Keratinocyte (primary cell): Measurements from ENCODE around the gene ZNF492. TPM values are rescaled to one million over a fixed set of nuclear protein-coding genes. Genes with fewer than 3 reads are reported as not detected.

ENCODE experiments used
- DNase-seq: peaks from one replicate; pipeline ENCODE4 v3.0.0-alpha.2; 2011; ENCODE audit warnings: low read depth, missing footprints, low spot score
- FAIRE-seq: peaks from 2 replicates; lab custom pipeline; 2011; peaks lifted over from hg19 to GRCh38; lab: Jason Lieb, UNC
- H2AFZ ChIP-seq: 2 replicates; pipeline ENCODE4 v1.6.0; 2012; ENCODE audit warnings: low read length, control low read depth, inconsistent platforms; ENCODE audit not compliant: control insufficient read depth
- H3K27ac ChIP-seq: 2 replicates; pipeline ENCODE4 v1.5.1; 2011; ENCODE audit warnings: low read length; ENCODE audit not compliant: control insufficient read depth, insufficient read depth
- H3K27me3 ChIP-seq: 3 replicates; pipeline ENCODE4 v1.6.0; 2011; ENCODE audit warnings: low read length; ENCODE audit not compliant: control insufficient read depth, insufficient read depth; ENCODE audit errors: extremely low read depth
- H3K36me3 ChIP-seq, 2 experiments: 2 replicates in 1 of 2; 3 replicates in 1 of 2; pipeline ENCODE4 v1.5.1; 2011; ENCODE audit warnings: low read length in 2 of 2, mild to moderate bottlenecking in 1 of 2; ENCODE audit not compliant: control insufficient read depth in 2 of 2, insufficient read depth in 2 of 2; ENCODE audit errors: extremely low read depth in 1 of 2
- H3K4me1 ChIP-seq: 3 replicates; pipeline ENCODE4 v1.5.1; 2011; ENCODE audit warnings: low read length; ENCODE audit not compliant: control insufficient read depth, insufficient read depth; ENCODE audit errors: extremely low read depth
- H3K4me2 ChIP-seq: 3 replicates; pipeline ENCODE4 v1.6.0; 2011; ENCODE audit warnings: low read depth, low read length; ENCODE audit not compliant: control insufficient read depth, insufficient read depth; ENCODE audit errors: extremely low read depth
- H3K4me3 ChIP-seq, 3 experiments: fragments of 200-600 bp in 1 of 3; sonication (generic) in 1 of 3; 2 replicates in 2 of 3; 3 replicates in 1 of 3; pipeline ENCODE4 v1.5.1; 2011 to 2016; ENCODE audit warnings: low read length in 3 of 3, mild to moderate bottlenecking in 3 of 3, control low read depth in 2 of 3, inconsistent platforms in 1 of 3, low read depth in 1 of 3, mixed read lengths in 1 of 3, mixed run types in 1 of 3, moderate library complexity in 1 of 3; ENCODE audit not compliant: control insufficient read depth in 2 of 3, insufficient read depth in 2 of 3; ENCODE audit errors: extremely low read depth in 1 of 3
- H3K79me2 ChIP-seq: 2 replicates; pipeline ENCODE4 v1.6.0; 2012; ENCODE audit warnings: low read length; ENCODE audit not compliant: control insufficient read depth, insufficient read depth
- H3K9ac ChIP-seq: 3 replicates; pipeline ENCODE4 v1.6.0; 2011; ENCODE audit warnings: low read length; ENCODE audit not compliant: control insufficient read depth, insufficient read depth; ENCODE audit errors: extremely low read depth
- H3K9me1 ChIP-seq: 3 replicates; pipeline ENCODE4 v1.6.0; 2011; ENCODE audit warnings: low read length; ENCODE audit not compliant: control insufficient read depth, insufficient read depth; ENCODE audit errors: extremely low read depth
- H3K9me3 ChIP-seq: 2 replicates; pipeline ENCODE4 v1.5.1; 2012; ENCODE audit warnings: low read depth, low read length; ENCODE audit not compliant: control insufficient read depth
- H4K20me1 ChIP-seq: 3 replicates; pipeline ENCODE4 v1.6.0; 2011; ENCODE audit warnings: low read length; ENCODE audit not compliant: control insufficient read depth, insufficient read depth; ENCODE audit errors: extremely low read depth
- EZH2 ChIP-seq: IDR thresholded peaks from one replicate; pipeline ENCODE4 v1.6.1; 2012; ENCODE audit warnings: inconsistent platforms, mild to moderate bottlenecking, low read length, moderate library complexity
- dilution Hi-C: fragments of 300-500 bp; cut with MboI; formaldehyde crosslinking; loops from one replicate; pipeline ENCODE4 v1.7.0; 2020; ENCODE audit warnings: low sequenced_read_pairs; ENCODE audit not compliant: extremely low pct_ligation_motif_present
- polyA plus RNA-seq, 5 experiments: library from polyadenylated mRNA; depleted of rRNA in 3 of 5; stranded (reverse) in 3 of 5; stranded (forward) in 1 of 5; unstranded in 1 of 5; fragments of >200 nt; gene quantifications; 1 replicate in 1 of 5; 2 replicates in 3 of 5; 3 replicates in 1 of 5; pipeline versions ENCODE4 v1.2.1 to v1.2.3, GENCODE V29; 2011 to 2012; ENCODE audit warnings: missing spikeins in 2 of 5, low read depth in 1 of 5, low replicate concordance in 1 of 5
- TF ChIP-seq, protein P1 (sequence below), 3 experiments: IDR thresholded peaks in 1 of 3; conservative IDR thresholded peaks in 1 of 3; optimal IDR thresholded peaks in 1 of 3; 2 replicates in 2 of 3; 3 replicates in 1 of 3; pipeline versions ENCODE3 to v1.5.1; 2011; ENCODE audit warnings: low read length in 3 of 3, mild to moderate bottlenecking in 3 of 3, moderate library complexity in 2 of 3, control low read depth in 1 of 3, inconsistent platforms in 1 of 3; ENCODE audit not compliant: insufficient read depth in 2 of 3; ENCODE audit errors: extremely low read depth in 1 of 3

ZNF492 gene
- polyA plus RNA-seq, 1 donor (not counting 4 experiments of a cell fraction or from before 2014, with no cell fraction given), result 0.43 TPM

GRCh38 chr19:22610121-22610520 lies 24.0 kb upstream of the ZNF492 start:
- DNase-seq (no peak), FAIRE-seq (no peak)
- Histone ChIP-seq H3K27ac (no peak overlapping the region), H3K4me2 (no peak overlapping the region), H3K4me1 (no peaks in the 10 kb centered on the region), H3K9me1 (no peaks in the 10 kb centered on the region), H4K20me1 (no peaks in the 10 kb centered on the region), H3K27me3 (no peaks in the 10 kb centered on the region), H3K4me3 (no peak overlapping the region), H3K9me3 (peaks cover 4% of the 10 kb centered on the region), H3K79me2 (no peaks in the 10 kb centered on the region), H3K36me3 (no peaks in the 10 kb centered on the region), H3K9ac (no peak overlapping the region), H2AFZ (no peak overlapping the region)
- TF ChIP-seq, protein P1, sequence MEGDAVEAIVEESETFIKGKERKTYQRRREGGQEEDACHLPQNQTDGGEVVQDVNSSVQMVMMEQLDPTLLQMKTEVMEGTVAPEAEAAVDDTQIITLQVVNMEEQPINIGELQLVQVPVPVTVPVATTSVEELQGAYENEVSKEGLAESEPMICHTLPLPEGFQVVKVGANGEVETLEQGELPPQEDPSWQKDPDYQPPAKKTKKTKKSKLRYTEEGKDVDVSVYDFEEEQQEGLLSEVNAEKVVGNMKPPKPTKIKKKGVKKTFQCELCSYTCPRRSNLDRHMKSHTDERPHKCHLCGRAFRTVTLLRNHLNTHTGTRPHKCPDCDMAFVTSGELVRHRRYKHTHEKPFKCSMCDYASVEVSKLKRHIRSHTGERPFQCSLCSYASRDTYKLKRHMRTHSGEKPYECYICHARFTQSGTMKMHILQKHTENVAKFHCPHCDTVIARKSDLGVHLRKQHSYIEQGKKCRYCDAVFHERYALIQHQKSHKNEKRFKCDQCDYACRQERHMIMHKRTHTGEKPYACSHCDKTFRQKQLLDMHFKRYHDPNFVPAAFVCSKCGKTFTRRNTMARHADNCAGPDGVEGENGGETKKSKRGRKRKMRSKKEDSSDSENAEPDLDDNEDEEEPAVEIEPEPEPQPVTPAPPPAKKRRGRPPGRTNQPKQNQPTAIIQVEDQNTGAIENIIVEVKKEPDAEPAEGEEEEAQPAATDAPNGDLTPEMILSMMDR (optimal IDR thresholded peaks at IDR 0.05 in 1 of 3, IDR thresholded peaks at IDR 0.05 in 1 of 3, conservative IDR thresholded peaks at IDR 0.05 in 1 of 3; ENCODE audit: extremely low read depth in 1 of 3, insufficient read depth in 2 of 3, low read length in 3 of 3), result no peak
- no peak for TF ChIP-seq EZH2
- dilution Hi-C loops, result no loop called here

GRCh38 chr19:22612316-22612715 lies 21.8 kb upstream of the ZNF492 start:
- Histone ChIP-seq H3K27me3 (no peaks in the 10 kb centered on the region), H3K79me2 (no peaks in the 10 kb centered on the region), H3K4me3 (no peak overlapping the region), H3K9me3 (peaks cover 4% of the 10 kb centered on the region), H3K36me3 (no peaks in the 10 kb centered on the region), H2AFZ (no peak overlapping the region), H3K4me2 (no peak overlapping the region), H3K4me1 (no peaks in the 10 kb centered on the region), H3K9ac (no peak overlapping the region), H4K20me1 (no peaks in the 10 kb centered on the region), H3K27ac (no peak overlapping the region), H3K9me1 (no peaks in the 10 kb centered on the region)
- FAIRE-seq, result no peak
- TF ChIP-seq EZH2, result no peak
- TF ChIP-seq, protein P1 (optimal IDR thresholded peaks at IDR 0.05 in 1 of 3, IDR thresholded peaks at IDR 0.05 in 1 of 3, conservative IDR thresholded peaks at IDR 0.05 in 1 of 3; ENCODE audit: extremely low read depth in 1 of 3, insufficient read depth in 2 of 3, low read length in 3 of 3), result no peak
- no peak for DNase-seq
- dilution Hi-C loops, result no loop called here
